Inflammatory macrophage treated with lipopolysaccharide for 1 hour (primary cell): ENCODE measurements around the gene MRPS18C.
"Not testable (repeated sequence)": the region's sequence is repeated elsewhere in the genome, so short reads cannot be mapped to it uniquely, and the experiment has no call there.

Experiments
- DNase-seq, 2 donors: peaks; one replicate each; pipeline ENCODE4 v3.0.0-alpha.2; 2020 to 2022

MRPS18C gene

DNA sequence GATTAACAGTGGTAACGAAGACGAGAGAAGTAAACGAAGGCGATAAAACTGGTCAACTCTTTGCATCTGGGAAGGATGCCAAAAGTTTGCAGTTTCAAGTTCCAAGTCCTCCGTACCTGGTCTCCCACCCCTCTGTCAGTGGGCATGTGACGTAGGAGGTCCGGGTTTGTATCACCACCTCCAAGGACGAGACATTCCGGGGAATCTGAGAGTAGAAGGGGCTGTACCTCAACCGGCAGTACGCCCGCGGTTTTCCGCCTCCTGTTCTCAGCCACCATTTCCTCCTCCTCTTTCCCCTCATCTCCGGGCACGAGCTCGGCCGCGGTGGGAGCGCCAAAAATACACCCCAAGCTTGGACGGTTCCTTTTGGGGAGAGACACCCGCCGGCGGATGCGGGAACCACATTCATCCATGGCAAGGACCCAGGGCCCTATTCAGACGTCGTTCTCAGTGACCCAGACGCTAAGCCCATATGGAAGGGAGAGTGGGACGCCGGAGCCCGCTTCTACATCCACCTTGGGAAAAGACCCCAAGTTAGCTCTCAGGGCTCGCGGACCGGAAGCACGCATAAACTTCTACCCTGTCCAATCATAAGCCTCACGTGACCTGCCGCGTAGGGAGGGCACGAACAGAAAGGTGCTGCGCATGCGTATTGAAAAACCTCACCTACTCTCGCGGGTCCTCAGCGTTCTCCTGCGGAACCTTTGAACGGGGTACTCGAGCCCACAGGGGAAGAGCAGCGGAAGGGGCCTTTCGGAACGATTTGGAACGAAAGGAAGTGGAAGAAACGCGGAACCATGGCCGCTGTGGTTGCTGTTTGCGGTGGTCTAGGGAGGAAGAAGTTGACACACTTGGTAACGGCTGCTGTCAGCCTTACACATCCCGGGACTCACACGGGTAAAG is at the start of gene MRPS18C, which contains the start of gene HELQ:
Gene MRPS18C (plus strand): TSS at position 778 of the 903 bp plus-strand sequence. CDS start 20 bp downstream, at position 798.
Gene HELQ (minus strand): TSS at position 543 of the 903 bp plus-strand sequence. CDS start 130 bp downstream, at position 413.
- peak; percentile 97 to 98 for DNase-seq

DNA sequence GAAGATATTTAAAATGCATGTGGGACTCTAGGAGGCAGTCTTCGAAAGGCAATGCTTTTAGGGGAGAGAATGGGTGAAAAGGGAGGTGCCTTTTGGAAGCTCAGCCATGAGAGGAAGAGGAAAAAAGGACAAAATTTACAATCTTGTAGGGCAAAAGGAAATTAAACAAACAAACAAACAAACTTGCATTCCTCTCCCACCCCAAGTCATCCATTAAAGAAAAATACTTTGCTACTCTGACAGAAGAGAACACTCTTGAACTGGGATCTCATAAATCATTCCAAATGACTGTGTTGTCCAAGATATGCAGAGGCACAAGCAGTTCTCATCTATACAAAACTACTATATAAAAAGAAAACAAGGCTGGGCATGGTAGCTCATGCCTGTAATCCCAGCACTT is 47.0 kb upstream of the MRPS18C start:
- DNase-seq: no peak

- DNase-seq: peak in 1 of 2 donors; percentile 11
These were observed 42.2 kb upstream of the MRPS18C start for GRCh38 chr4:83413676-83414075.

- DNase-seq: no peak
These were observed 38.3 kb upstream of the MRPS18C start for GRCh38 chr4:83417566-83417965.

GRCh38 chr4:83418211-83418610 is 37.6 kb upstream of the MRPS18C start:
- DNase-seq: no peak

GRCh38 chr4:83431200-83431599 is 24.7 kb upstream of the MRPS18C start:
- no peak for DNase-seq

DNA sequence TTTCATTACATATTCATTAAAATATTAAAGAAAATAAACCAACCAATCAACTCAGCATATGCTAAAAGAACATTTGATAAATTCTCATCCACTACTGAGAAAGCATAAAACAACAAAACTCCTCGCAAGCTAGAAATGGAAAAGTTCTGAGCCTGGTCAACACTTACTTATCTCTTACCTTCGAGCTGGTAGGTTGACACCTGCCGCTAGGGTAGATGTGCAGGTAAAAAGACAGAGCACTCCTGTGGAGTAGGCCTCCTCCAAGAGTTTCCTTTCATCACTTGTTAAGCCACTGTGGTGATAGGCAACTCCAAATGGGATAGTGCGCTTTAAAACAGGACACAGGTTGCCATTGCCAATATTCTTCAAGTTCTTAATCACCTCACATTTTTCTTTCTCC is 19.2 kb upstream of the MRPS18C start:
- no peak for DNase-seq

GRCh38 chr4:83438719-83439118 is 17.1 kb upstream of the MRPS18C start:
- no peak for DNase-seq

DNA sequence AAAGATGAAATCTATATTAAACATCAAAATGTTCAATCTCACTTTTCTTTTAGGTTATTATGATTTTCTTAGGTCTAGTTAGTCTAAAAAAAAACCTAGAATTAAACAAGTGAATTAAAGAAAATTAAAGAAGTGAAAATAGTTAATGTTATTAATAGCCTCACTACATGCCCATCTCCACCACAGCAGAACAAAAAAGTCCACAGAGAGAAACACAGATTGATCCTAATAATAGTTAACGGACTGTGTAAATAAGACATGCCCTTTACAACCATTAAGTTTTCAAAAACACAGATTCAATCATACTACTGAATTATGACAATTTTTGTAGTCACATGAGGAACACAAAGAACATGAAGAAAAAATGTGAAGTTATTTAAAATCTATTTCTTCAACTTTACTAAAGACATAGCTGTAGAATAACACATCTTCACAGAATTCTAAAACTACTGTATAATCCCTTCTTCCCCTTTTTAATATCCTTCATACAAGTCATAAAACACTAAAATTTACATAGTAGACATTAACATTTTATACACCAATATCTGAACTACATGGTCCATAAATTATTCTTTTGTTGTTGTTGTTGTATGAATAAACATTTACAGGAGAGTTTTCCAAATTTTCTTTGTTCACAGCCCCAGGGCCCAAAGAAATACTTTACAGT is 15.6 kb upstream of the MRPS18C start:
- no peak for DNase-seq

GRCh38 chr4:83440899-83441298 is 15.0 kb upstream of the MRPS18C start:
- no peak for DNase-seq

- DNase-seq: no peak
These were observed 6.8 kb upstream of the MRPS18C start for GRCh38 chr4:83449009-83449408.

DNA sequence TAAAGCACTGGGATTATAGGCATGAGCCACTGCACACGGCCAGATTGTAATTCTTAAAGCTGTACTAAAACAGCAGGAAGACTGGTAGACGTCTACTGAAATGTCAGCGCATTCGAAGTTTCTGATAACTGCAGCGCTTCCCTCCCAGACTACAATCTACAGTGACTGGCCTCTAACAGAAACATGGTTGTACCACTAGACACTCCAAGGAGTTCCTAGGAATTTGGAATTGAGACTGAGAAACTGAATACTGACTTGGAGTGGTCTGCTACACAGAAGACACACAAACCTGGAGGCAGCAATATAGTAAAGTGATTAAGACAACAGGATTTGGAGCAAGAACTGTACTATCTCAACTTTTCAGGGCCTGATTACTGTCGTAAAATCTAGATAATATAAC is 1.2 kb upstream of the MRPS18C start:
- no peak for DNase-seq

DNA sequence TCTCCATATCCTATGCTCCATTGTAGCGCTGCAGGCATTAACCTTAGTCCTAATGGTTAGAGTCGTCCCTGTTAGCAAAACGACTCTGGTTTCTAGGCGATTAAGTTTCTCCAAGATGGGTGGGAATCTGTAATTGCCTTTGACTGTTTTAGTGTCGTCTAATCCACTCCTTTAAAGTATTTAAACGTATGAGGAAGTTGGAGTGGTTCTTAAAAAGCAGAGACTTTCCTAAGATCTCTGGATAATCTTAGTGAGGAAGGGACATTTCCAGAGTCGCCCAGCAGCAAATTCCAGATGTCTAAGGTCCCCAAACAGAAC is 285 bp downstream of the MRPS18C start:
- no peak for DNase-seq

GRCh38 chr4:83473423-83473822 is 17.6 kb downstream of the MRPS18C start:
- no peak for DNase-seq

DNA sequence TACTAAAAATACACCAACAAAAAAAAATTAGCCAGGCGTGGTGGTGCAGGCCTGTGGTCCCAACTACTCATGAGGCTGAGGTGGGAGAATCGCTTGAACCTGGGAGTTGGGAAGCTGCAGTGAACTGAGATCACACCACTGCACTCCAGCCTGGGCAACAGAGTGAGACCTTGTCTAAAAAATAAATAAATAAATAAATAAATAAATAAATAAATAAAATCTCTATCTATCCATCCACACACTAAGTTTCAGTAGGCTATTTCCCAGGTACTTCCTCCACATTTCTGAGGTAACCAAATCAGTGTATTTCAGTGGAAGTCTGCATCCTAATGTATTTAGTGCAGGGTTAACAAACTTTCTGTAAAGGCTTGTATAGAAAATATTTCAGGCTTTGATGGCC is 18.1 kb downstream of the MRPS18C start:
- DNase-seq: no peak

DNA sequence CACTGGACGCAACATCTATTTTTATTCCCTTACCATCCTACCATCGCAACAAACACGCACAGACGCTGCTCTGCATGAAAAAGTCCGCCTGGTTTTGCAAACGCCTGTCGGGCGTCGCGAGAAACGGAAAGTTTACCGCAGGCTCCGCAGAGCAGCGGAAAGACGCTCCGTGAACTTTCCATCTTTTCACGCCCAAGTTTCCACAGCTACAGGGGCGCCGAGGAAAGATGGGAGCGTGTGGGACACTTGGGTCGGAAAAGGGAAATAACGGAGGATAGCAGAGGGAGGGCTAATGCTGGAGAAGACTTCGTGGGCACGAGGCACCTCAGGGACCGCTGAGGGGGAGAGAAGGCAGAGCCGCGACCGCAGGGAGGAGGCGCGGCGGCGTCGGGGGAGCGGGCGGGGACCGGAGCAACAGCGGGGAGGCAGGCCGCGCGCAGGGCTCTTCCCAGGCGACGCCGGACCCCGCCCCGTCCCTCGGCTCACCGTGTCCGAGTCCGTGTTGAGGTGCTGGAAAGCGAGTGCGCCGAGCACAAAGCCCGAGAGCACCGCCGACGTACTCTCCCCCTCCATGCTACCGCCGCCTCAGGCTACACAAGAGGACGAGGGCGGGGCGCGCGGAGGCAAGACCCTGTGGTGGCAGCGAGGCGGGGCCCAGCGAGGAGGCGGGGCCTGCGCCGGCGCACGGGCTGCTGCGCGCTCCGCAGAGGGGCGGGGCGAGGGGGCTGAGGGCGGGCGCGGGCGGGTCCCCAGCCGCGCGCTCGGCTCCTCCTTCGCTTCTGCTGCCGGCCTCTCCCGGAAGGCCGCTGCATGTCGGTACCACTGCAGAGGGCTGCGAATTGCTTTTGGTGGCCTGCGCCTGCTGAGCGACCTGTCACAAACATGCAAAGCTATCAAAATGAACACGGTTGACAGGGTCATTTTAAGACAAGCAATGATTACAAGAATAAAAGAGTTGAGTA is 28.9 kb downstream of the MRPS18C start, which contains the start of gene ABRAXAS1:
Gene ABRAXAS1 (minus strand): TSS at position 601 of the 962 bp plus-strand sequence. CDS start 28 bp downstream, at position 573.
- peak; percentile 84 to 93 for DNase-seq

GRCh38 chr4:83486457-83487129 is 30.7 kb downstream of the MRPS18C start:
- DNase-seq: no peak

DNA sequence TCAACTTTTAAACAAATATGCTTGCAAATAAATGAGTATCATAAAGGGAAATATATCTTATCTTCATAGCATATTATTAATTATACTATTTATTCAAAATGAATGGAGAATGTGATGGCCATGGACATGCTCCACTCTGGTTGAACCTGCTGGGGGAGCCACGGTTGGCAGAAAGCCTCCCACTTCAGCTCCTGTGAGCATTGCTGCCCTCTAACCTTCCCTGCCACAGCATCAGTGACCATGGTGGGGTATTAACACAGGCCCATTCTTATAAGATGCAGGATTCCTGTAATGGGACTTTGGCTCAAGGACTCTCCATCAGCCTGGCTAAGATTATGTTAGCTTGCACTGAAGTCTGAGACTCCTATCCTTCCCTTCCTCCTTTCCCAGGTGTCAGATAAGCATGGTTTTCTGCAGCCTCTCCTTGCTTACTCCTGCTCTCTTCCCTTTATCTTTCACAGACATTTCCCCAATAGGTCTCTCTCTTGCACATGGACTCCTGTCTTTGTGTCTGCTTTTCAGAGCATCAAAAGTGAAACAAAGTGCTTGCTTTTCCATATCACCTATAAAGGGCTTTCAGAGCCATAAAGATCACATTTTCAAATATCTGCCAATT is 34.0 kb downstream of the MRPS18C start:
- no peak for DNase-seq

DNA sequence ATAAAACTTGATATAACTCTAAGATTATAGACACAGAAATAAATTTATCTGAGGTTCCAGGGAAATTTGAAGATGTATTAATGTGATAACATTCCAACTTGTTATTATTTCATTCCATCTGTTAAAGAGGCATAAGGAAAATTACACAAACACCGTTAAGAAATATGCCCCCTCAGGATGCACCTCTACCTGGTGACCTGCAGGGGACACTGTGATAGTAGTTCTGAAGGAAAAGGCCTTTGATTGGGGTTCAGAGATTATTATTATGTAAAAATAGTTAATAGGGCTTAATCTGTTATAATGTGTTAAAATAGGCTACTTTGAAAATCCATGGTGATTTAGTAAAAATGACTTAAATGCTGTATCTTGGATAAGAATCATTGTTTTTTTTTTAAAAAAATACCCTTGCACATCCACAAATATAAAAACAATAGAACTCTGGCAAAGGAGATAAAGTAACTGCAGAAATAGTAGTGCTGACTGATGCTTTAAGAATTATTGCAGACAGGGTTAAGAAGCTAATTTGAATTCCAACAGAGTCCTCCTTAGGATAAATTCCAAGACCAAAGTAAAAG is 35.1 kb downstream of the MRPS18C start:
- DNase-seq: peak; percentile 13 to 48

DNA sequence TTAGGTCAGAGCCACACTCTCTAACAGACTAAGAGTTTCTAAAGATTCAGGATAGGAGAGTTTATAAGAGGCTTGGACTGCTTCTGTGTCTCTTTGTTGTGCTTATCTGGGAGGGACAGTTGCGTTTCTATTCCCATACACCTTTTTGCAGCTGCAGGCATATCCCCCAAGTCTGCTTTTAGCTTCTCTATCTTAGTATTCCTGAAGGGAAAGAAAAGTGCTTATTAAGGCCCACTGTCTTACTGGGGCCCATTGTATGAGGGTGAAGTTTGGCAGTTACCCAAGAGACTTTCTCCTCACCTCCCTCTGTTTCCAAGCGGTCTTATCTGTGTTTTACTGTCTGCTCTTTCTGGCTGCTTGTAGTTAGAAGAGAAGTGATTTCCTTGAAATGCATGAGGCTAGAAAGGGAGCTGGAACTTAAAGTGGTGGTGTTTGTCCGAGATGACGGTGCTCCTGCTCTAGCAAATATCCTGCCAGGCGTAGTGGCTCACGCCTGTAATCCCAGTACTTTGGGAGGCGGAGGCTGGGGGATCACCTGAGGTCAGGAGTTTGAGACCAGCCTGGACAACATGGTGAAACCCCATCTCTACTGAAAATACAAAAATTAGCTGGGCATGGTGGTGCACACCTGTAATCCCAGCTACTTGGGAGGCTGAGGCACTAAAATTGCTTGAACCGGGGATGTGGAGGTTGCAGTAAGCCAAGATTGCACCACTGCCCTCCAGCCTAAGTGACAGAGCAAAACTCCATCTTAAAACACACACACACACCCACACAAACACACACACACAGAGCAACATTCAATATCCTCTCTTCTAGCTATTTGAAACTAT is 40.4 kb downstream of the MRPS18C start:
- DNase-seq: not testable (repeated sequence)
